ENCODE measurements around the gene ZFP90. TPM values are rescaled to one million over a fixed set of nuclear protein-coding genes. Genes with fewer than 3 reads are reported as not detected.
"Not testable (repeated sequence)": the region's sequence is repeated elsewhere in the genome, so short reads cannot be mapped to it uniquely, and the experiment has no call there.

The ZFP90 gene
- total RNA-seq = 7.9 TPM
- long read RNA-seq, full-length matches to known transcripts = 5 of 12 reads
- long read RNA-seq, partial matches to known transcripts = 1 of 12 reads
- long read RNA-seq, other reads (novel, unspliced or antisense) = 6 of 12 reads

DNA sequence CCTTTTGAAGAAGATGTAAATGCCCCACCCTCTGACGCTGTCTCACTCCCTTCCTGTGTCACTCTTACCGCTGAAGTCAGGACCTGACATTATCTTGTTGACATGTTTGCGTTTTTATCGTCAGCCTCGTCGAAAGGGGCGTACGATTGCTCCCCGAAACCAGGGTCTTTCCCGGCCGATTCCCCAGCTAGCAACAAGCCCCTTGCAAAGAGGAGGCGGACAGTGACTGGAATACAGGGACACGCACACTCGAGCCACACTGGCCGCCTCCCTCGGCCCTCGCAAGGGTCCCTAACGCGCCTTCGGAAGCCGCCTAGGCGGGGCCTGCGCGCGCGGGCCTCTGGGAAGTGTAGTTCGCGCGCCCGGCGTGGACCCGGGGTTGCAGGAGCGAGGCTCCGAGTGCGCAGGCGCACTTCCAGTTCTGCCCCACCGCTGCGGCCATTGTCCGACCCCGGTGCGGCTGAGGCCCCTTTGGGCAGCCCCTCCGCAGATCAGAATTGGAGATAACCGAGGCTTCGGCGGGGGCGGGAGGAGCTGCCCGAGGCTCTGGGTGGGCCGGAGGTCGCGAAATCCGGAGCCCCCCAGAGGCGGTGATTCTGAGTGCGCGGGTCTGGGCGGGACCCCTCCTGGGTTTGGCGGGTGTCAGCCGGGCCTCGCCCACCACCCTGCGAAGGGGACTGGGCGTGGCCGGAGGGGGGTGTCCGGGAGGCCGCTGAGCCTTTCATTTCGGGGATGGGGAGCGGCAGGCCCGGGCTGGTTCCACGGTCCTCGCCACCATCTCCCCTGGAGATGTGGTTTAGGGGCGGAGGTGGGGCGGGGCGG is at the start of gene ZFP90:
Gene ZFP90 (plus strand): TSS at position 412 of the 822 bp plus-strand sequence. CDS start 502 bp downstream, outside the sequence.
- DNase-seq (peak; percentile 96), ATAC-seq (peak; percentile 100)
- intact Hi-C loops (cut with micrococcal nuclease) = no loop called here

- ATAC-seq (no peak), DNase-seq (no peak)
- intact Hi-C loops (cut with micrococcal nuclease) = no loop called here
Measured at GRCh38 chr16:68490358-68490757, 48.7 kb upstream of the ZFP90 start.

GRCh38 chr16:68490829-68491575 is 48.1 kb upstream of the ZFP90 start:
- DNase-seq = no peak
- ATAC-seq = no peak

GRCh38 chr16:68491576-68491950 is 47.5 kb upstream of the ZFP90 start:
- no peak for ATAC-seq
- intact Hi-C loops (cut with micrococcal nuclease) = no loop called here
- DNase-seq = no peak

More at GRCh38 chr16:68490829-68491575, 48.1 kb upstream of the ZFP90 start:
- intact Hi-C loops (cut with micrococcal nuclease) = no loop called here

- ATAC-seq (no peak), DNase-seq (no peak)
- intact Hi-C loops (cut with micrococcal nuclease) = no loop called here
Measured at GRCh38 chr16:68492151-68492542, 46.9 kb upstream of the ZFP90 start.

- intact Hi-C loops (cut with micrococcal nuclease) = no loop called here
- ATAC-seq (peak; percentile 44), DNase-seq (no peak)
Measured at GRCh38 chr16:68492543-68493411, 46.3 kb upstream of the ZFP90 start.

- intact Hi-C loops (cut with micrococcal nuclease) = no loop called here
- DNase-seq = no peak
- ATAC-seq = no peak
Measured at GRCh38 chr16:68493412-68494070, 45.5 kb upstream of the ZFP90 start.

DNA sequence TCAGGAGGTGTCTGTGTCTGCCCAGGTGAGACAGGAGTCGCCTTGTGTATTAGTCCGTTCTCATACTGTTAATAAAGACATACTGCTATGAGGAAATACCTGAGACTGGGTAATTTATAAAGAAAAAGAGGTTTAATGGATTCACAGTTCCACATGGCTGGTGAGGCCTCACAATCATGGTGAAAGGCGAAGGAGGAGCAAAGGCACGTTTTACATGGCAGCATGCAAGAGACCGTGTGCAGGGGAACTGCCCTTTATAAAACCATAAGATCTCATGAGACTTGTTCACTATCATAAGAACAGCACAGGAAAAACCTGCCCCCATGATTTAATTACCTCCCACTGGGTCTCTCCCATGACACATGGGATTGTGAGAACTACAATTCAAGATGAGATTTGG is 44.8 kb upstream of the ZFP90 start:
- intact Hi-C loops (cut with micrococcal nuclease); ATAC-seq; DNase-seq: not testable (repeated sequence)

- intact Hi-C loops (cut with micrococcal nuclease) = no loop called here
- DNase-seq = no peak
- ATAC-seq = no peak
Measured at GRCh38 chr16:68496689-68497088, 42.4 kb upstream of the ZFP90 start.

- DNase-seq = no peak
- intact Hi-C loops (cut with micrococcal nuclease) = no loop called here
Measured at GRCh38 chr16:68499006-68499405, 40.1 kb upstream of the ZFP90 start.

GRCh38 chr16:68503334-68503733 is 35.8 kb upstream of the ZFP90 start:
- ATAC-seq (no peak), DNase-seq (no peak)
- intact Hi-C loops (cut with micrococcal nuclease) = no loop called here

More at GRCh38 chr16:68499006-68499405, 40.1 kb upstream of the ZFP90 start:
- no peak for ATAC-seq

- no peak for DNase-seq
- intact Hi-C loops (cut with micrococcal nuclease) = no loop called here
- no peak for ATAC-seq
Measured at GRCh38 chr16:68504066-68504465, 35.0 kb upstream of the ZFP90 start.

DNA sequence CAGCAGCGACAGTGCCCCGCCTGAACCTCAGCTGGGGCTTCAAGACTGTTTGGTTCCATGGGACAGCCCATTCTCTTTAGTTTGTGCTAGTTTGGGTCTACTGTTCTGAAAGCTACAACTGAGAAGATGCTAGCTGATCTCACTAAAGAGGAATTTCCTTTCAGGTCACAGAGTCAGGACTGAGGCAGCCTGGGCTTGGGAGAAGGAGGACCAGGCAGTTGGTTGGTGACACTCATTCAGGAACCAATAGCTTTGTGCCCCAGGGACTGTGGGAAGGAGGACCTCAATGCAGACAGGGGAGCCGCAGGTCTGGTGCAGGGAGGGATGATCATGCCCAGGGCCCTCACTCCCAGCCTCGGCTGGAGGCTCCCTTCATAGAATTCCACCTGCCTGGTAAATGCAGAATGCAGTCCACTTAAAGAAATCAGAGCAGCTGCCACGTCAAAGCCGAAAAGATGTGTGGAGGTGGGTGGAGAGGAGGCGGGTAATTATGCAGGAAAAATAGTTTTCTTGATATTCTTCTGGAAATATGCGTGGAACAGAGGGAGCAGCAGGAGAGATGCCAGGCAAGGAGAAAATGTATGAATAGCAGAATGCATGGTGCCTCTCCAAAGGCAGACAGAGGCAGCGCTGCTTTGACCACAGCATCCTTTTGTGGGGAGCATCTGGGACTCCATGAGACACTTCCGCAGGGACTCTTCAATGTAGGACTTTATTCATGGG is 32.6 kb upstream of the ZFP90 start:
- no peak for DNase-seq
- intact Hi-C loops (cut with micrococcal nuclease) = no loop called here

DNA sequence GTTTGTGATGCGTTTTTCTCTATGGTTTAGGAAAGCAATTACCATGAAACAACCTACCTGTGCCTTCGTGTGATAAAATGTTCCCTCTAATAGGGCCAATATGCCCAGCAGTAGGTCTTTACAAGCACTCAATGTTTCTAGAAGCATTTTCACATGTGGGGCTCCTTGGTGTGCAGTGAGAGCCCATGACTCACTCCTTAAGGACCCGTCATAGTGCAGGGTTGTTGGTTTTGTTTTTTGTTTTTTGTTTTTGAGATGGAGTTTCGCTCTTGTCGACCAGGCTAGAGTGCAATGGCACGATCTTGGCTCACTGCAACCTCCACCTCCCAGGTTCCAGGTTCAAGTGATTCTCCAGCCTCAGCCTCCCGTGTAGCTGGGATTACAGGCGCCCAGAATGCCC is 31.1 kb upstream of the ZFP90 start:
- intact Hi-C loops (cut with micrococcal nuclease) = no loop called here
- DNase-seq (no peak), ATAC-seq (no peak)

More for the DNA sequence above, 32.6 kb upstream of the ZFP90 start:
- ATAC-seq = no peak

DNA sequence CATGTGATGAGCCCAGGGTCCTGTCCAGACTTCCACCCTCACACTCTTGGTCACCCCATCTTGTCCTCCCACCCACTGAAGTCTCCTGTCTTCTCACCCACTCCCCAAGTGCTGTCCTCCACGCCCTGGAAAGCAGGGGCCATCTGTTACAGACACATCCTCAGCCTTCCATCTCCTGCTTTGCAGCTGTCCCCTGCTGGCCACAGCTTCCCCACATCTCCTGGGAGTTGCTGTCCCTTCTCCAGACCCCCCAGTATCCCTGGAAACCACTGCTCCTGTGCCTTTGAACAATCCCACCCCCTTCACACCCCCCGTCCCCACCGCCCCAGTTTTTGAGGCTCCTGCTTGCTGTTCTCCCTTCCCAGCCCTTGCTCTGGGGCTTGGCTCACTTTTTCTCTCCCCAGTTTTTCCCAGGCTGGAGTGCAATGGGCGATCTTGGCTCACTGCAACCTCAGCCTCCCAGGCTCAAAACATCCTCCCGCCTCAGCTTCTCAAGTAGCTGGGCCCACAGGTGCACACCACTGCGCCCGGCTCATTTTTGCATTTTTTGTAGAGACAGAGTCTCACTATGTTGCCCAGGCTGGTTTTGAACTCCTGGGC is 30.4 kb upstream of the ZFP90 start:
- no peak for ATAC-seq
- no peak for DNase-seq
- intact Hi-C loops (cut with micrococcal nuclease) = no loop called here

- intact Hi-C loops (cut with micrococcal nuclease) = no loop called here
- ATAC-seq = no peak
- no peak for DNase-seq
Measured at GRCh38 chr16:68509381-68509780, 29.7 kb upstream of the ZFP90 start.

- ATAC-seq = no peak
- intact Hi-C loops (cut with micrococcal nuclease) = no loop called here
Measured at GRCh38 chr16:68510775-68511174, 28.3 kb upstream of the ZFP90 start.

GRCh38 chr16:68512183-68512582 is 26.9 kb upstream of the ZFP90 start:
- no peak for ATAC-seq
- no peak for DNase-seq
- intact Hi-C loops (cut with micrococcal nuclease) = no loop called here

More at GRCh38 chr16:68510775-68511174, 28.3 kb upstream of the ZFP90 start:
- DNase-seq = no peak

Measured in left ventricle myocardium superior (tissue), 1 donor.